GM21825 (cell line): ENCODE data around the gene PRUNE1.

Experiments
- ATAC-seq: cut with Tn5 transposase; IDR thresholded peaks from one replicate; pipeline ENCODE4 v1.9.1; 2021; ENCODE audit warnings: mild to moderate bottlenecking, moderate library complexity; ENCODE audit not compliant: unreplicated experiment

The PRUNE1 gene

GRCh38 chr1:151049458-151049857, 41.2 kb downstream of the PRUNE1 start:
- ATAC-seq, result no peak

GRCh38 chr1:151050051-151050688, 41.9 kb downstream of the PRUNE1 start:
- ATAC-seq, result no peak

GRCh38 chr1:151051356-151052009, 43.2 kb downstream of the PRUNE1 start:
- no peak for ATAC-seq

- ATAC-seq, result no peak
These were observed 46.8 kb downstream of the PRUNE1 start for GRCh38 chr1:151054971-151055547.

GRCh38 chr1:151055581-151055980, 47.3 kb downstream of the PRUNE1 start:
- no peak for ATAC-seq

GRCh38 chr1:151056149-151056548, 47.9 kb downstream of the PRUNE1 start:
- no peak for ATAC-seq

GRCh38 chr1:151058692-151059091, 50.4 kb downstream of the PRUNE1 start:
- no peak for ATAC-seq

GRCh38 chr1:151059109-151060006, 51.1 kb downstream of the PRUNE1 start, which contains the start of gene CDC42SE1:
Gene CDC42SE1 (minus strand): TSS chr1:151059622. CDS start chr1:151055730, 3,892 bp downstream.
- ATAC-seq, result peak; percentile 70

- no peak for ATAC-seq
These were observed 51.9 kb downstream of the PRUNE1 start, which contains the start of gene MLLT11 for GRCh38 chr1:151060007-151060656. Gene MLLT11 (plus strand): TSS chr1:151060397. CDS start chr1:151067225, 6,828 bp downstream.

GRCh38 chr1:151060657-151061421, 52.6 kb downstream of the PRUNE1 start:
- no peak for ATAC-seq

- ATAC-seq, result no peak
These were observed 53.5 kb downstream of the PRUNE1 start for GRCh38 chr1:151061704-151062103.

- ATAC-seq, result no peak
These were observed 54.6 kb downstream of the PRUNE1 start for GRCh38 chr1:151062741-151063371.

GRCh38 chr1:151065089-151065645, 56.9 kb downstream of the PRUNE1 start:
- no peak for ATAC-seq

- ATAC-seq, result no peak
These were observed 58.9 kb downstream of the PRUNE1 start for GRCh38 chr1:151067185-151067584.

GRCh38 chr1:151069103-151069486, 60.8 kb downstream of the PRUNE1 start:
- ATAC-seq, result no peak

GRCh38 chr1:151070474-151071276, 62.4 kb downstream of the PRUNE1 start, which contains the start of gene GABPB2:
Gene GABPB2 (plus strand): TSS chr1:151070761. CDS start chr1:151088190, 17,429 bp downstream.
- peak; percentile 79 for ATAC-seq

GRCh38 chr1:151072224-151072623, 64.0 kb downstream of the PRUNE1 start:
- ATAC-seq, result no peak
